Measurements from ENCODE around the gene GPR137. TPM values are rescaled to one million over a fixed set of nuclear protein-coding genes. Genes with fewer than 3 reads are reported as not detected.

The GPR137 gene
- total and polyA plus RNA-seq, 10 of the 15 experiments (the other 5 are each of a cell fraction or from before 2014, with no cell fraction given), result 0.37 to 29.2 (median 13.8) TPM

DNA sequence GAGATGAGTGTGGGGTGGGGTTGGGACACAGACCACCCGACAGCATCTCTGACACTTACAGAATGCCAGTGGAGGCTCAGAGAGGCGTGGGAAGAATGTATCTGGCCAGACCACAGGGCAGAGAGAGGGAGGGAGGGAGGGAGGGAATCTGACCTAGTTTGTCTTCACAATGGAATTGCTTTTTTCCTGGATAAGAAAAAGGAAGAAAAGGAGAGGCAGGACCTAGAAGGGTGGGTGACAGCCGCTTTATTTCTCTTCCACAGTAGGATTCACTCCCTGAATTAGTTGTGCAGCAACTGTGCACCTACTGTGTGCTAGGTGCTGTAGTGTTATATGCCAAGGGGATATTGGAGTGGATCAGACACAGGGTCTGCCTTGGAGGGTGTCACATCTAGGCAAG is 9.1 kb downstream of the GPR137 start:
- H2AFZ ChIP-seq (ENCODE audit: control insufficient read depth, low read depth, low read length), result no peak overlapping the region
- in situ Hi-C loops (cut with MboI) (no loop called here), intact Hi-C loops (cut with micrococcal nuclease; ENCODE audit: unreplicated experiment) (no loop called here)
- DNase-seq (ENCODE audit: low read depth, low spot score), result no peak
- no peaks in the 10 kb centered on the region for H3K9me3 ChIP-seq (replicated peaks; ENCODE audit: control insufficient read depth, insufficient read depth, low read length)
- no peak overlapping the region for H3K4me2 ChIP-seq (ENCODE audit: control insufficient read depth, insufficient read depth)
- ATAC-seq, result no peak
- H3K4me1 ChIP-seq (ENCODE audit: control insufficient read depth, insufficient read depth, low read length), result no peaks in the 10 kb centered on the region; the same call in 1 of the 2 replicates
- no peaks in the 10 kb centered on the region for H3K79me2 ChIP-seq (ENCODE audit: control insufficient read depth, insufficient read depth, low read length)
- CTCF ChIA-PET, result no interaction called here
- SMC1A ChIA-PET (ENCODE audit: uncharacterized antibody, unreplicated experiment), result interaction anchor here (0.7 kb wide), 1 partner anchor 35 kb away, joined by 4 read pairs; no protein-coding TSS in a partner anchor
- no peak overlapping the region for H3K9ac ChIP-seq (ENCODE audit: control insufficient read depth, insufficient read depth, low read length)
- 22% methylated on average over 2 of the region's 3 CpGs for WGBS (ENCODE audit: insufficient coverage, insufficient replicate concordance, low lambda C conversion rate, missing lambda C conversion rate)
- BruUV-seq (replicated peaks), result no TSS peak
- no peak for FAIRE-seq
- no peak overlapping the region for H3K27ac ChIP-seq (ENCODE audit: control insufficient read depth, insufficient read depth)
- no peak overlapping the region for H3K4me3 ChIP-seq
- RAD21 ChIA-PET (ENCODE audit: unreplicated experiment), result no interaction called here
- no peaks in the 10 kb centered on the region for H3K36me3 ChIP-seq (ENCODE audit: control insufficient read depth in 2 of 2, insufficient read depth in 2 of 2, low read length in 1 of 2)
- POLR2A ChIA-PET, result interaction anchor here (0.6 to 0.7 kb wide), 6 partner anchors 26 to 734 kb away, joined by 3 to 5 read pairs (median 3); partner anchors contain the start of gene PPP1R14B
- peaks cover 17 to 26% of the 10 kb centered on the region in 2 experiments for H3K27me3 ChIP-seq (replicated peaks in 1 of 2; ENCODE audit: control insufficient read depth in 2 of 2, insufficient read depth in 2 of 2, low read length in 1 of 2)
- no peaks in the 10 kb centered on the region; the same call in 1 of the 2 replicates for H4K20me1 ChIP-seq (ENCODE audit: control insufficient read depth, insufficient read depth)
- TF ChIP-seq, protein P1, sequence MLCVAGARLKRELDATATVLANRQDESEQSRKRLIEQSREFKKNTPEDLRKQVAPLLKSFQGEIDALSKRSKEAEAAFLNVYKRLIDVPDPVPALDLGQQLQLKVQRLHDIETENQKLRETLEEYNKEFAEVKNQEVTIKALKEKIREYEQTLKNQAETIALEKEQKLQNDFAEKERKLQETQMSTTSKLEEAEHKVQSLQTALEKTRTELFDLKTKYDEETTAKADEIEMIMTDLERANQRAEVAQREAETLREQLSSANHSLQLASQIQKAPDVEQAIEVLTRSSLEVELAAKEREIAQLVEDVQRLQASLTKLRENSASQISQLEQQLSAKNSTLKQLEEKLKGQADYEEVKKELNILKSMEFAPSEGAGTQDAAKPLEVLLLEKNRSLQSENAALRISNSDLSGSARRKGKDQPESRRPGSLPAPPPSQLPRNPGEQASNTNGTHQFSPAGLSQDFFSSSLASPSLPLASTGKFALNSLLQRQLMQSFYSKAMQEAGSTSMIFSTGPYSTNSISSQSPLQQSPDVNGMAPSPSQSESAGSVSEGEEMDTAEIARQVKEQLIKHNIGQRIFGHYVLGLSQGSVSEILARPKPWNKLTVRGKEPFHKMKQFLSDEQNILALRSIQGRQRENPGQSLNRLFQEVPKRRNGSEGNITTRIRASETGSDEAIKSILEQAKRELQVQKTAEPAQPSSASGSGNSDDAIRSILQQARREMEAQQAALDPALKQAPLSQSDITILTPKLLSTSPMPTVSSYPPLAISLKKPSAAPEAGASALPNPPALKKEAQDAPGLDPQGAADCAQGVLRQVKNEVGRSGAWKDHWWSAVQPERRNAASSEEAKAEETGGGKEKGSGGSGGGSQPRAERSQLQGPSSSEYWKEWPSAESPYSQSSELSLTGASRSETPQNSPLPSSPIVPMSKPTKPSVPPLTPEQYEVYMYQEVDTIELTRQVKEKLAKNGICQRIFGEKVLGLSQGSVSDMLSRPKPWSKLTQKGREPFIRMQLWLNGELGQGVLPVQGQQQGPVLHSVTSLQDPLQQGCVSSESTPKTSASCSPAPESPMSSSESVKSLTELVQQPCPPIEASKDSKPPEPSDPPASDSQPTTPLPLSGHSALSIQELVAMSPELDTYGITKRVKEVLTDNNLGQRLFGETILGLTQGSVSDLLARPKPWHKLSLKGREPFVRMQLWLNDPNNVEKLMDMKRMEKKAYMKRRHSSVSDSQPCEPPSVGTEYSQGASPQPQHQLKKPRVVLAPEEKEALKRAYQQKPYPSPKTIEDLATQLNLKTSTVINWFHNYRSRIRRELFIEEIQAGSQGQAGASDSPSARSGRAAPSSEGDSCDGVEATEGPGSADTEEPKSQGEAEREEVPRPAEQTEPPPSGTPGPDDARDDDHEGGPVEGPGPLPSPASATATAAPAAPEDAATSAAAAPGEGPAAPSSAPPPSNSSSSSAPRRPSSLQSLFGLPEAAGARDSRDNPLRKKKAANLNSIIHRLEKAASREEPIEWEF (IDR thresholded peaks at IDR 0.05; ENCODE audit: insufficient replicate concordance, low read depth, low read length), result no peak
- TF ChIP-seq ZBTB4 (CRISPR knock-in tag; IDR thresholded peaks at IDR 0.05), result no peak
- TF ChIP-seq ZNF207 (IDR thresholded peaks at IDR 0.05; ENCODE audit: borderline replicate concordance), result no peak
- no peak for TF ChIP-seq STAT1 (conservative IDR thresholded peaks at IDR 0.05)
- TF ChIP-seq RBBP5 (conservative IDR thresholded peaks at IDR 0.05), result no peak
- TF ChIP-seq, protein P2, sequence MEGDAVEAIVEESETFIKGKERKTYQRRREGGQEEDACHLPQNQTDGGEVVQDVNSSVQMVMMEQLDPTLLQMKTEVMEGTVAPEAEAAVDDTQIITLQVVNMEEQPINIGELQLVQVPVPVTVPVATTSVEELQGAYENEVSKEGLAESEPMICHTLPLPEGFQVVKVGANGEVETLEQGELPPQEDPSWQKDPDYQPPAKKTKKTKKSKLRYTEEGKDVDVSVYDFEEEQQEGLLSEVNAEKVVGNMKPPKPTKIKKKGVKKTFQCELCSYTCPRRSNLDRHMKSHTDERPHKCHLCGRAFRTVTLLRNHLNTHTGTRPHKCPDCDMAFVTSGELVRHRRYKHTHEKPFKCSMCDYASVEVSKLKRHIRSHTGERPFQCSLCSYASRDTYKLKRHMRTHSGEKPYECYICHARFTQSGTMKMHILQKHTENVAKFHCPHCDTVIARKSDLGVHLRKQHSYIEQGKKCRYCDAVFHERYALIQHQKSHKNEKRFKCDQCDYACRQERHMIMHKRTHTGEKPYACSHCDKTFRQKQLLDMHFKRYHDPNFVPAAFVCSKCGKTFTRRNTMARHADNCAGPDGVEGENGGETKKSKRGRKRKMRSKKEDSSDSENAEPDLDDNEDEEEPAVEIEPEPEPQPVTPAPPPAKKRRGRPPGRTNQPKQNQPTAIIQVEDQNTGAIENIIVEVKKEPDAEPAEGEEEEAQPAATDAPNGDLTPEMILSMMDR (IDR thresholded peaks at IDR 0.05 in 2 of 3, conservative IDR thresholded peaks at IDR 0.05 in 1 of 3; ENCODE audit: control insufficient read depth in 2 of 3, extremely low read depth in 1 of 3, insufficient read depth in 1 of 3, low read depth in 3 of 3, low read length in 3 of 3), result no peak
- TF ChIP-seq RELA (IDR thresholded peaks at IDR 0.05; ENCODE audit: borderline replicate concordance, partially characterized antibody), result no peak
- TF ChIP-seq POLR2AphosphoS5 (IDR thresholded peaks at IDR 0.05; ENCODE audit: low read length), result no peak
- TF ChIP-seq, protein P3, sequence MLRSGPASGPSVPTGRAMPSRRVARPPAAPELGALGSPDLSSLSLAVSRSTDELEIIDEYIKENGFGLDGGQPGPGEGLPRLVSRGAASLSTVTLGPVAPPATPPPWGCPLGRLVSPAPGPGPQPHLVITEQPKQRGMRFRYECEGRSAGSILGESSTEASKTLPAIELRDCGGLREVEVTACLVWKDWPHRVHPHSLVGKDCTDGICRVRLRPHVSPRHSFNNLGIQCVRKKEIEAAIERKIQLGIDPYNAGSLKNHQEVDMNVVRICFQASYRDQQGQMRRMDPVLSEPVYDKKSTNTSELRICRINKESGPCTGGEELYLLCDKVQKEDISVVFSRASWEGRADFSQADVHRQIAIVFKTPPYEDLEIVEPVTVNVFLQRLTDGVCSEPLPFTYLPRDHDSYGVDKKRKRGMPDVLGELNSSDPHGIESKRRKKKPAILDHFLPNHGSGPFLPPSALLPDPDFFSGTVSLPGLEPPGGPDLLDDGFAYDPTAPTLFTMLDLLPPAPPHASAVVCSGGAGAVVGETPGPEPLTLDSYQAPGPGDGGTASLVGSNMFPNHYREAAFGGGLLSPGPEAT (IDR thresholded peaks at IDR 0.05; ENCODE audit: low read depth), result no peak
- TF ChIP-seq MTA3 (IDR thresholded peaks at IDR 0.05; ENCODE audit: borderline replicate concordance, low read length), result no peak
